Heart right ventricle (tissue), 16 donors: ENCODE measurements around the gene MAZ. TPM values are rescaled to one million over a fixed set of nuclear protein-coding genes. Genes with fewer than 3 reads are reported as not detected.

Experiments used
- ATAC-seq, 8 donors: fragments of 200-7000 bp; cut with Tn5 transposase; one replicate each; pipeline ENCODE4 v1.9.1; 2020; ENCODE audit warnings: mild to moderate bottlenecking in 8 of 8, moderate library complexity in 8 of 8, moderate number of reproducible peaks in 1 of 8
- DNase-seq, 2 donors: peaks; one replicate each; pipeline ENCODE4 v3.0.0-alpha.2; 2020
- H3K27ac ChIP-seq, 10 donors: fragments of 200-600 bp; sonication (generic) in 2 of 10; one replicate each; pipeline versions ENCODE4 v1.5.0 to v1.8.0; 2020 to 2022; ENCODE audit warnings: mild to moderate bottlenecking in 3 of 10
- H3K27me3 ChIP-seq, 7 donors: fragments of 200-600 bp; one replicate each; pipeline ENCODE4 v1.8.0; 2021 to 2022; ENCODE audit warnings: mild to moderate bottlenecking in 2 of 7
- H3K36me3 ChIP-seq, 9 donors: fragments of 200-600 bp; sonication (generic) in 1 of 9; one replicate each; pipeline versions ENCODE4 v1.5.0 to v1.8.0; 2020 to 2022; ENCODE audit warnings: mild to moderate bottlenecking in 2 of 9
- H3K4me1 ChIP-seq, 9 donors: fragments of 200-600 bp; sonication (generic) in 1 of 9; one replicate each; pipeline versions ENCODE4 v1.5.0 to v1.8.0; 2020 to 2022; ENCODE audit warnings: mild to moderate bottlenecking in 4 of 9
- H3K4me3 ChIP-seq, 10 donors: fragments of 200-600 bp; sonication (generic) in 2 of 10; one replicate each; pipeline versions ENCODE4 v1.5.0 to v1.8.0; 2020 to 2022; ENCODE audit warnings: mild to moderate bottlenecking in 7 of 10, moderate library complexity in 2 of 10
- H3K9me3 ChIP-seq, 11 donors: fragments of 200-600 bp in 10 of 11; sonication (generic) in 2 of 11; one replicate each; pipeline versions ENCODE4 v1.5.0 to v1.8.0; 2013 to 2022; ENCODE audit warnings: mild to moderate bottlenecking in 2 of 11, control low read depth in 1 of 11, moderate library complexity in 1 of 11
- CTCF ChIP-seq, 9 donors: fragments of 200-600 bp; sonication (generic) in 2 of 9; IDR thresholded peaks; one replicate each; pipeline versions ENCODE4 v1.5.0 to v1.8.0; 2021 to 2022; ENCODE audit warnings: antibody characterized with exemption in 9 of 9, mild to moderate bottlenecking in 5 of 9, moderate library complexity in 1 of 9
- WGBS, 2 donors: extraction: QIAGEN DNeasy Blood & Tissue Kit; methylation state at CpG; one replicate each; pipeline ENCODE4 v1.1.7; 2013; ENCODE audit warnings: inconsistent platforms in 1 of 2; 5-methylcytosine and 5-hydroxymethylcytosine counted together
- intact Hi-C, 10 donors: fragments of 100-400 bp; cut with DNase I; formaldehyde crosslinking; loops; one replicate each; pipeline versions ENCODE4 v1.11.1 to v1.14.2; 2022
- polyA plus RNA-seq, 2 donors: library from polyadenylated mRNA; stranded (reverse); fragments of 200-250 nt; gene quantifications; one replicate each; pipeline ENCODE4 v1.2.3, GENCODE V29; 2013
- total RNA-seq, 10 donors: library from RNA; stranded (reverse); fragmentation: NEBNext Ultra II Directional in 3 of 10; extraction: Animal tissue kit (Norgen Biotek cat#: 25700) in 3 of 10; gene quantifications; one replicate each; pipeline versions ENCODE4 v1.2.1 to v1.2.4, GENCODE V29; 2021 to 2023
- donor health status: Arrhythmogenic right ventricular cardiomyopathy.
- donor health status: ischemic (EF 13 %, LVEDD 7.1; RV severe dilation, severe dysfunction).
- donor health status: healthy with polysubstance abuse.
- donor health status: DM: no; HTN: yes; CAD: no.
- donor health status: DM: no; HTN: no; CAD: no.
- donor health status: ischemic (EF 25% LVEDD 6.9; RV normal size, moderate dysfunction).
- donor health status: ischemic (EF 25% LVEDD 5.7; RV mildly dilated, moderate dysfunction).
- donor health status: healthy.
- donor health status: DM: yes; HTN: yes; CAD: no.
- donor health status: Ischemic cardiomyopathy.
- donor health status: ischemic (EF 35%, LVEDD 5.7; RV mildly dilated, moderate dysfunction).
- donor health status: nonischemic (EF 11% LVEDD 7.7; RV severe dilation, severe dysfunction).
- donor health status: DM: yes; HTN: yes; CAD: no.
- donor health status: PGD.
- donor health status: ischemic (EF 29% LVEDD 5.4; RV normal size, mild dysfunction).
- donor health status: nonischemic (EF 23%, LVEDD 6.1; RV moderate dilation, normal function).

Gene MAZ
- total and polyA plus RNA-seq, 12 donors: 44.2 to 115 (median 66.3) TPM

GRCh38 chr16:29841631-29842030, 35.3 kb downstream of the MAZ start:
- Histone ChIP-seq H3K36me3 (peaks cover 0 to 98% (median 50%) of the 10 kb centered on the region in 9 donors), H3K9me3 (no peaks in the 10 kb centered on the region), H3K4me1 (peaks cover 0 to 5% (median 0%) of the 10 kb centered on the region in 9 donors), H3K27me3 (no peaks in the 10 kb centered on the region), H3K4me3 (no peak overlapping the region), H3K27ac (no peak overlapping the region)
- no peak for DNase-seq
- no peak for TF ChIP-seq CTCF (IDR thresholded peaks at IDR 0.05)
- intact Hi-C loops: loop anchor here in 4 of 10 donors (10.0 kb wide), 2 partner anchors 137 to 147 kb away; no protein-coding TSS in a partner anchor
- 93 to 95% methylated on average over 23 of the region's 23 CpGs for WGBS, 2 donors
- ATAC-seq: no peak

GRCh38 chr16:29842732-29843346, 36.5 kb downstream of the MAZ start:
- intact Hi-C loops: loop anchor here in 4 of 10 donors (10.0 kb wide), 2 partner anchors 138 to 148 kb away; no protein-coding TSS in a partner anchor
- Histone ChIP-seq H3K27ac (no peak overlapping the region), H3K9me3 (no peaks in the 10 kb centered on the region), H3K27me3 (no peaks in the 10 kb centered on the region), H3K36me3 (peaks cover 0 to 98% (median 48%) of the 10 kb centered on the region in 9 donors), H3K4me1 (peaks cover 0 to 5% (median 0%) of the 10 kb centered on the region in 9 donors), H3K4me3 (no peak overlapping the region)
- no peak for DNase-seq
- TF ChIP-seq CTCF (IDR thresholded peaks at IDR 0.05): no peak
- 96 to 97% methylated on average over 9 of the region's 9 CpGs for WGBS, 2 donors
- no peak for ATAC-seq

- WGBS, 2 donors: 95 to 98% methylated on average over 8 of the region's 8 CpGs
- ATAC-seq (no peak), DNase-seq (no peak)
- no peak for TF ChIP-seq CTCF (IDR thresholded peaks at IDR 0.05)
- Histone ChIP-seq H3K4me1 (peaks cover 0 to 5% (median 0%) of the 10 kb centered on the region in 9 donors), H3K36me3 (peaks cover 0 to 98% (median 40%) of the 10 kb centered on the region in 9 donors), H3K27me3 (no peaks in the 10 kb centered on the region), H3K27ac (no peak overlapping the region), H3K9me3 (no peaks in the 10 kb centered on the region), H3K4me3 (no peak overlapping the region)
- intact Hi-C loops: loop anchor here in 4 of 10 donors (10.0 kb wide), 2 partner anchors 139 to 149 kb away; no protein-coding TSS in a partner anchor
Observed at GRCh38 chr16:29843931-29844330, 37.6 kb downstream of the MAZ start.

GRCh38 chr16:29844575-29845331, 38.4 kb downstream of the MAZ start:
- intact Hi-C loops: loop anchor here in 6 of 10 donors (5.0 to 10.0 kb wide), 4 partner anchors 32 to 150 kb away; partner anchors contain the start of gene PRRT2 (in 1 of the 6)
- H3K4me1 ChIP-seq: peaks cover 0 to 8% (median 0%) of the 10 kb centered on the region in 9 donors
- no peaks in the 10 kb centered on the region for H3K9me3 ChIP-seq
- H3K27me3 ChIP-seq: no peaks in the 10 kb centered on the region
- no peak for DNase-seq
- peak in 1 of 8 donors; percentile 7 for ATAC-seq
- WGBS, 2 donors: 91% methylated on average over 28 of the region's 28 CpGs
- peaks cover 0 to 90% (median 34%) of the 10 kb centered on the region in 9 donors for H3K36me3 ChIP-seq
- TF ChIP-seq CTCF (IDR thresholded peaks at IDR 0.05): no peak
- H3K4me3 ChIP-seq: no peak overlapping the region
- H3K27ac ChIP-seq: peak overlapping the region in 2 of 10 donors; percentile 9 to 19
